Cardiac muscle cell (in vitro differentiated cells and primary cell): ENCODE data around the gene IRF8. TPM values are rescaled to one million over a fixed set of nuclear protein-coding genes. Genes with fewer than 3 reads are reported as not detected.

Experiments used
- DNase-seq, 2 donors: peaks; one replicate each; pipeline versions ENCODE4 v3.0.0 to v3.0.0-alpha.2; 2010 to 2017; ENCODE audit warnings: low read depth in 1 of 2, low spot score in 1 of 2
- H3K27ac ChIP-seq: fragments of 200-600 bp; sonication (generic); 2 replicates; pipeline ENCODE4 v1.5.1; 2016
- H3K27me3 ChIP-seq: fragments of 200-600 bp; sonication (generic); 2 replicates; pipeline ENCODE4 v1.6.0; 2016; ENCODE audit warnings: control low read depth
- H3K36me3 ChIP-seq: fragments of 200-600 bp; sonication (generic); 2 replicates; pipeline ENCODE4 v1.5.1; 2016; ENCODE audit warnings: control low read depth
- H3K4me1 ChIP-seq: fragments of 200-600 bp; sonication (generic); 2 replicates; pipeline ENCODE4 v1.8.1; 2017; ENCODE audit warnings: low read depth, mild to moderate bottlenecking, mixed run types
- H3K4me3 ChIP-seq: fragments of 200-600 bp; sonication (generic); 2 replicates; pipeline ENCODE4 v1.5.1; 2016; ENCODE audit warnings: mild to moderate bottlenecking
- H3K9me3 ChIP-seq: fragments of 200-600 bp; sonication (generic); 2 replicates; pipeline ENCODE4 v1.5.1; 2017; ENCODE audit warnings: low read depth, mild to moderate bottlenecking, control low read depth
- CTCF ChIP-seq: IDR thresholded peaks from 2 replicates; pipeline ENCODE4 v1.5.1; 2012; ENCODE audit warnings: low read depth, mild to moderate bottlenecking, low read length
- polyA plus RNA-seq: library from polyadenylated mRNA; unstranded; fragments of >200 nt; fragmentation: Nextera tagmentation; extraction: Ambion mirVana; gene quantifications from 2 replicates; pipeline ENCODE4 v1.2.1, GENCODE V29; 2016
- total RNA-seq: library from RNA; depleted of rRNA; stranded (reverse); fragments of >200 nt; gene quantifications from 2 replicates; pipeline ENCODE4 v1.2.3, GENCODE V29; 2016

IRF8 gene
- total and polyA plus RNA-seq, 2 experiments from 2014 or later: 1.7 to 12.8 TPM

- no peaks in the 10 kb centered on the region for H3K36me3 ChIP-seq
- H3K27ac ChIP-seq: no peak overlapping the region
- no peak for TF ChIP-seq CTCF
- peak in 1 of 2 donors; percentile 23 for DNase-seq
- peaks cover 13% of the 10 kb centered on the region for H3K4me1 ChIP-seq
- H3K4me3 ChIP-seq: no peak overlapping the region
- H3K9me3 ChIP-seq: no peaks in the 10 kb centered on the region
- H3K27me3 ChIP-seq: no peaks in the 10 kb centered on the region
Measured at GRCh38 chr16:85969591-85969990, 70.6 kb downstream of the IRF8 start.

GRCh38 chr16:85970016-85970733 lies 71.2 kb downstream of the IRF8 start:
- Histone ChIP-seq H3K27ac (no peak overlapping the region), H3K4me3 (no peak overlapping the region), H3K36me3 (no peaks in the 10 kb centered on the region), H3K4me1 (peaks cover 8% of the 10 kb centered on the region), H3K27me3 (no peaks in the 10 kb centered on the region), H3K9me3 (no peaks in the 10 kb centered on the region)
- no peak for TF ChIP-seq CTCF
- no peak for DNase-seq

GRCh38 chr16:85970738-85971137 lies 71.8 kb downstream of the IRF8 start:
- no peaks in the 10 kb centered on the region for H3K9me3 ChIP-seq
- no peak overlapping the region for H3K27ac ChIP-seq
- H3K4me1 ChIP-seq: peaks cover 7% of the 10 kb centered on the region
- no peak for DNase-seq
- H3K27me3 ChIP-seq: no peaks in the 10 kb centered on the region
- TF ChIP-seq CTCF: no peak
- H3K36me3 ChIP-seq: no peaks in the 10 kb centered on the region
- no peak overlapping the region for H3K4me3 ChIP-seq

Other genes with a start within 250 kb of the IRF8 start
- 8.9 and 17.9 TPM in 2 replicates for gene GINS2, start 210.2 kb upstream of the IRF8 start, total RNA-seq
- 15.8 and 26.5 TPM in 2 replicates for gene GINS2, start 210.2 kb upstream of the IRF8 start, polyA plus RNA-seq
- 30.9 and 49.7 TPM in 2 replicates for gene C16orf74, start 148.1 kb upstream of the IRF8 start, total RNA-seq
- gene C16orf74, start 148.1 kb upstream of the IRF8 start, polyA plus RNA-seq: 37.9 and 46.8 TPM in 2 replicates
- 42.8 and 48.3 TPM in 2 replicates for gene EMC8, start 99.6 kb upstream of the IRF8 start, total RNA-seq
- gene EMC8, start 99.6 kb upstream of the IRF8 start, polyA plus RNA-seq: 45.2 and 54.8 TPM in 2 replicates
- gene COX4I1, start 99.5 kb upstream of the IRF8 start, total RNA-seq: 743 and 833 TPM in 2 replicates
- gene COX4I1, start 99.5 kb upstream of the IRF8 start, polyA plus RNA-seq: 856 and 1,231 TPM in 2 replicates